GM12891 (cell line): Measurements from ENCODE around the gene YWHAB.

ENCODE experiments used
- POLR2A ChIP-seq: IDR thresholded peaks from 2 replicates; pipeline ENCODE4 v1.6.1; 2011; ENCODE audit warnings: low read depth, low read length, control low read depth
- POLR2AphosphoS5 ChIP-seq: IDR thresholded peaks from 2 replicates; pipeline ENCODE4 v1.6.1; 2011; ENCODE audit warnings: low read depth, low read length, control low read depth
- POU2F2 ChIP-seq: IDR thresholded peaks from 2 replicates; pipeline ENCODE4 v1.6.1; 2011; ENCODE audit warnings: low read depth, mild to moderate bottlenecking, control low read depth, low read length, moderate library complexity
- TAF1 ChIP-seq: IDR thresholded peaks from 2 replicates; pipeline ENCODE4 v1.6.1; 2011; ENCODE audit warnings: low read depth, low read length, control low read depth

DNA sequence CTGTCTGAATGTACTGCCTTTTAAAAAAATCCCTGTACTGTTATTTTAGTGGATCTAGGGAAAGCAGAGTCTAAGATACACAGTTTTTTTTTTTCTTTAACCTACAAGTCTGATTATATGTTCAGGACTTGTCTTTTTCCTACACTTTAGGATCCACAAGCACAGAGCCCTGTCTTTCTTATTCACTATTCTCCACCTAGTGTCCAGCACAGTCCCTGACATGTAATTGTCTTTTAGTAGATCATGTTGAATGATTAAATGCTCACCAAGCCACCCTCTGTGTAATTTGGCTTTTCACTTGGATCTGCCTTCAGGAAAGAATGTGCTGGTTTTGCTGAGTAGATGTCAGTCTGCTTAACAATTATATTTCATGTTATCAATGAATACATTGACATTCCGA is 35.8 kb upstream of the YWHAB start:
- TF ChIP-seq POLR2A (no peak), POLR2AphosphoS5 (no peak), TAF1 (no peak), POU2F2 (no peak)
